Right renal cortex interstitium (tissue), 3 donors: Measurements from ENCODE around the gene MKNK1. TPM values are rescaled to one million over a fixed set of nuclear protein-coding genes. Genes with fewer than 3 reads are reported as not detected.

ENCODE experiments used
- DNase-seq, 3 donors: peaks; one replicate each; pipeline ENCODE4 v3.0.0-alpha.2; 2013; ENCODE audit warnings: low read depth in 3 of 3, low spot score in 2 of 3
- polyA plus RNA-seq, 3 donors: library from polyadenylated mRNA; unstranded; fragments of 120-200 nt; gene quantifications; one replicate each; pipeline ENCODE4 v1.2.1, GENCODE V29; 2013; ENCODE audit not compliant: insufficient read length in 3 of 3

MKNK1 gene
- polyA plus RNA-seq, 3 donors = 20.0 to 22.6 (median 20.8) TPM

GRCh38 chr1:46619656-46620258 lies 15.7 kb upstream of the MKNK1 start:
- DNase-seq = no peak

- no peak for DNase-seq
Measured at GRCh38 chr1:46618754-46619415, 14.8 kb upstream of the MKNK1 start.

- no peak for DNase-seq
Measured at GRCh38 chr1:46617833-46618232, 13.8 kb upstream of the MKNK1 start.

GRCh38 chr1:46617108-46617800 lies 13.2 kb upstream of the MKNK1 start:
- DNase-seq = no peak

- no peak for DNase-seq
Measured at GRCh38 chr1:46616277-46617107, 12.4 kb upstream of the MKNK1 start, which contains the start of gene MOB3C. Gene MOB3C (minus strand): TSS chr1:46616811. CDS start chr1:46613321, 3,490 bp downstream.

GRCh38 chr1:46615735-46616134 lies 11.7 kb upstream of the MKNK1 start:
- DNase-seq = no peak

GRCh38 chr1:46615088-46615487 lies 11.0 kb upstream of the MKNK1 start:
- no peak for DNase-seq

GRCh38 chr1:46614604-46614984 lies 10.5 kb upstream of the MKNK1 start:
- no peak for DNase-seq

- peak in 1 of 3 donors; percentile 50 for DNase-seq
Measured at GRCh38 chr1:46613661-46614603, 9.9 kb upstream of the MKNK1 start.

- DNase-seq = no peak
Measured at GRCh38 chr1:46612937-46613660, 9.0 kb upstream of the MKNK1 start.

- DNase-seq = no peak
Measured at GRCh38 chr1:46611691-46612221, 7.7 kb upstream of the MKNK1 start.

- no peak for DNase-seq
Measured at GRCh38 chr1:46607345-46608130, 3.5 kb upstream of the MKNK1 start.

GRCh38 chr1:46606255-46606965 lies 2.3 kb upstream of the MKNK1 start:
- no peak for DNase-seq

- DNase-seq = no peak
Measured at GRCh38 chr1:46605232-46605631, 1.2 kb upstream of the MKNK1 start.

GRCh38 chr1:46603481-46603857 lies 599 bp downstream of the MKNK1 start:
- DNase-seq = no peak

GRCh38 chr1:46601257-46602007 lies 2.6 kb downstream of the MKNK1 start:
- no peak for DNase-seq
